ENCODE results near the gene SYDE1. TPM values are rescaled to one million over a fixed set of nuclear protein-coding genes. Genes with fewer than 3 reads are reported as not detected.

Gene SYDE1
- total and polyA plus RNA-seq, 2 donors from 2014 or later: 13.9 to 26.9 TPM

DNA sequence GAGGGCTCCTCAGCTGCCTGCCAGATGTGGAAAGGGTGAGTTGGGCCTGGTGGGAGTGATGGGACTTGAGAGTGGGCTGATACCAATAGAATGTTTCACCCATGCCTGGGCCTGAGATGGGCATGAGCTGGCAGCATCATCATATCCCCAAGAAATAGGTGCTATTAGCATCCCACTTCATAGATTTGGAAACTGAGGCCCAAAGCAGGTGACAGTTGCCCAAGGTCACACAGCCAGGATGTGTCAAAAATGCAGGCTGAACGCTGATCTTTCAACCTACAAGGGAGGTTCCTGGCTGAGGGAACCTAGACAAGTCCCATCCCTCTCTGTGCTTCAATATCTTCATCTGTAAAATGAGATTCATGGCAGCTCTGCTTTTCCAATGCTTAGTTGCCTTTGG lies 4.6 kb downstream of the SYDE1 start:
- Histone ChIP-seq H3K4me3 (ENCODE audit: low read length in 3 of 3) (no peak overlapping the region), H3K27me3 (ENCODE audit: control insufficient read depth, insufficient read depth, low read length) (no peaks in the 10 kb centered on the region), H3K9ac (ENCODE audit: low read length in 3 of 3) (no peak overlapping the region), H3K27ac (ENCODE audit: low read depth in 2 of 2, low read length in 2 of 2) (no peak overlapping the region), H3K36me3 (ENCODE audit: control insufficient read depth in 2 of 3, insufficient read depth in 3 of 3, low read length in 3 of 3) (peaks cover 0 to 39% (median 13%) of the 10 kb centered on the region in 3 donors), H3K9me3 (ENCODE audit: control insufficient read depth in 2 of 3, insufficient read depth in 1 of 3, low read length in 3 of 3) (no peaks in the 10 kb centered on the region), H3K4me1 (ENCODE audit: control insufficient read depth in 2 of 3, insufficient read depth in 2 of 3, low read depth in 1 of 3, low read length in 3 of 3) (peaks cover 0 to 20% (median 4%) of the 10 kb centered on the region in 3 donors)
- intact Hi-C loops (cut with DNase I): no loop called here
- no peak for FAIRE-seq
- TF ChIP-seq, protein P1, sequence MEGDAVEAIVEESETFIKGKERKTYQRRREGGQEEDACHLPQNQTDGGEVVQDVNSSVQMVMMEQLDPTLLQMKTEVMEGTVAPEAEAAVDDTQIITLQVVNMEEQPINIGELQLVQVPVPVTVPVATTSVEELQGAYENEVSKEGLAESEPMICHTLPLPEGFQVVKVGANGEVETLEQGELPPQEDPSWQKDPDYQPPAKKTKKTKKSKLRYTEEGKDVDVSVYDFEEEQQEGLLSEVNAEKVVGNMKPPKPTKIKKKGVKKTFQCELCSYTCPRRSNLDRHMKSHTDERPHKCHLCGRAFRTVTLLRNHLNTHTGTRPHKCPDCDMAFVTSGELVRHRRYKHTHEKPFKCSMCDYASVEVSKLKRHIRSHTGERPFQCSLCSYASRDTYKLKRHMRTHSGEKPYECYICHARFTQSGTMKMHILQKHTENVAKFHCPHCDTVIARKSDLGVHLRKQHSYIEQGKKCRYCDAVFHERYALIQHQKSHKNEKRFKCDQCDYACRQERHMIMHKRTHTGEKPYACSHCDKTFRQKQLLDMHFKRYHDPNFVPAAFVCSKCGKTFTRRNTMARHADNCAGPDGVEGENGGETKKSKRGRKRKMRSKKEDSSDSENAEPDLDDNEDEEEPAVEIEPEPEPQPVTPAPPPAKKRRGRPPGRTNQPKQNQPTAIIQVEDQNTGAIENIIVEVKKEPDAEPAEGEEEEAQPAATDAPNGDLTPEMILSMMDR (IDR thresholded peaks at IDR 0.05; ENCODE audit: borderline replicate concordance, extremely low read depth, insufficient read depth): no peak
- no peak for DNase-seq

DNA sequence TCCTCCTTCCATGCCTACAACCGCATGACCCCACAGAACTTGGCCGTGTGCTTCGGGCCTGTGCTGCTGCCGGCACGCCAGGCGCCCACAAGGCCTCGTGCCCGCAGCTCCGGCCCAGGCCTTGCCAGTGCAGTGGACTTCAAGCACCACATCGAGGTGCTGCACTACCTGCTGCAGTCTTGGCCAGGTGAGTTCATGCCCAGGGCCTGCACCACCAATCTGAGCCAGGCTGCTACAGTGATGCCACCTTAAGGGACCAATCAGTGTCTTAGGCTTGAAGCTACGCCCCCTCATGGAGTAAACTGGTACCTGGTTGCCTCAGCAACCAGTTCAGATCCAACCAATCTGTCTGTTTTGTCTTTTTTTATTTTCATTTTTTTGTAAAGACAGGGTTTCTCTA lies 5.2 kb downstream of the SYDE1 start:
- Histone ChIP-seq H3K4me3 (ENCODE audit: low read length in 3 of 3) (no peak overlapping the region), H3K27ac (ENCODE audit: low read depth in 2 of 2, low read length in 2 of 2) (no peak overlapping the region), H3K27me3 (ENCODE audit: control insufficient read depth, insufficient read depth, low read length) (no peaks in the 10 kb centered on the region), H3K4me1 (ENCODE audit: control insufficient read depth in 2 of 3, insufficient read depth in 2 of 3, low read depth in 1 of 3, low read length in 3 of 3) (peaks cover 0 to 24% (median 4%) of the 10 kb centered on the region in 3 donors), H3K9me3 (ENCODE audit: control insufficient read depth in 2 of 3, insufficient read depth in 1 of 3, low read length in 3 of 3) (no peaks in the 10 kb centered on the region), H3K36me3 (ENCODE audit: control insufficient read depth in 2 of 3, insufficient read depth in 3 of 3, low read length in 3 of 3) (peaks cover 0 to 44% (median 19%) of the 10 kb centered on the region in 3 donors), H3K9ac (ENCODE audit: low read length in 3 of 3) (no peak overlapping the region)
- FAIRE-seq: no peak
- TF ChIP-seq, protein P1 (IDR thresholded peaks at IDR 0.05; ENCODE audit: borderline replicate concordance, extremely low read depth, insufficient read depth): no peak
- intact Hi-C loops (cut with DNase I): no loop called here
- DNase-seq: no peak

DNA sequence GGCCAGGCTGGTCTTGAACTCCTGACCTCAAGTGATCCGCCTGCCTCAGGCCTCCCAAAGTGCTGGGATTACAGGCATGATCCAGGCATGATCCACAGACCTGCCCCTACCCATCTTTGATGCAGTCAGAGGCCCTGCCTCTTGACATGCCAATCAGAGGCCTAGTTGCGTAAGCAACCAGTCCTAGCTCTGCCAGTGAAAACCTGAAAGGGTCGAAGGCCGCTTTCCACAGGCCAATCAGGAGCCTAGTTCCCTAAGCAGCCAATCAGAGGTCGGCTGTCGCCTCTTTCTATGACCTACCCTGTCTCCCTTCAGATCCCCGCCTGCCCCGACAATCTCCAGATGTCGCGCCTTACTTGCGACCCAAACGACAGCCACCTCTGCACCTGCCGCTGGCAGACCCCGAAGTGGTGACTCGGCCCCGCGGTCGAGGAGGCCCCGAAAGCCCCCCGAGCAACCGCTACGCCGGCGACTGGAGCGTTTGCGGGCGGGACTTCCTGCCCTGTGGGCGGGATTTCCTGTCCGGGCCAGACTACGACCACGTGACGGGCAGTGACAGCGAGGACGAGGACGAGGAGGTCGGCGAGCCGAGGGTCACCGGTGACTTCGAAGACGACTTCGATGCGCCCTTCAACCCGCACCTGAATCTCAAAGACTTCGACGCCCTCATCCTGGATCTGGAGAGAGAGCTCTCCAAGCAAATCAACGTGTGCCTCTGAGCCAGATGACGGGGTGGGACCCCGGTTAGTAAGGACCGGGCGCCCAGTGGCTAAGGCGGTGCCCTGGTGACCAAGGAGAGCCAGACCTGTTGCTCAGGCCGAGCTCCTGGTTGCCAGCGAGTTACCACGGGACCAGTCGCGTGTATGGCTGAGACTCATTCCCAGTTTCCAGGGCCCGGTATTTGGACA lies 6.3 kb downstream of the SYDE1 start:
- H3K4me1 ChIP-seq (ENCODE audit: control insufficient read depth in 2 of 3, insufficient read depth in 2 of 3, low read depth in 1 of 3, low read length in 3 of 3): peaks cover 0 to 28% (median 9%) of the 10 kb centered on the region in 3 donors
- intact Hi-C loops (cut with DNase I): no loop called here
- H3K27me3 ChIP-seq (ENCODE audit: control insufficient read depth, insufficient read depth, low read length): no peaks in the 10 kb centered on the region
- no peaks in the 10 kb centered on the region for H3K9me3 ChIP-seq (ENCODE audit: control insufficient read depth in 2 of 3, insufficient read depth in 1 of 3, low read length in 3 of 3)
- H3K27ac ChIP-seq (ENCODE audit: low read depth in 2 of 2, low read length in 2 of 2): no peak overlapping the region
- H3K36me3 ChIP-seq (ENCODE audit: control insufficient read depth in 2 of 3, insufficient read depth in 3 of 3, low read length in 3 of 3): peaks cover 2 to 52% (median 27%) of the 10 kb centered on the region in 3 donors
- H3K9ac ChIP-seq (ENCODE audit: low read length in 3 of 3): no peak overlapping the region
- TF ChIP-seq, protein P1 (IDR thresholded peaks at IDR 0.05; ENCODE audit: borderline replicate concordance, extremely low read depth, insufficient read depth): no peak
- H3K4me3 ChIP-seq (ENCODE audit: low read length in 3 of 3): no peak overlapping the region
- DNase-seq (peak in 1 of 5 donors; percentile 45), FAIRE-seq (no peak)

Data from kidney (tissue), 14 donors.